ENCODE data around the gene BSPRY.

Gene BSPRY

GRCh38 chr9:113340011-113340699 is 9.2 kb upstream of the BSPRY start, which contains the start of gene WDR31:
Gene WDR31, minus strand, starts transcription at chr9:113340275. Its CDS starts 8,253 bp downstream, at chr9:113332022.
- DNase-seq (ENCODE audit: low spot score), result peak; percentile 81
- Histone ChIP-seq H3K36me3 (ENCODE audit: low read depth) (no peaks in the 10 kb centered on the region), H3K27ac (ENCODE audit: poor library complexity, severe bottlenecking) (peak within 1 kb of the TSS; percentile 12), H3K27me3 (ENCODE audit: insufficient read depth, poor library complexity, severe bottlenecking) (no peaks in the 10 kb centered on the region), H3K4me3 (ENCODE audit: severe bottlenecking) (peak within 1 kb of the TSS; percentile 60), H3K4me1 (ENCODE audit: insufficient read depth, poor library complexity, severe bottlenecking) (peaks cover 12% of the 10 kb centered on the region), H3K9me3 (ENCODE audit: severe bottlenecking) (no peaks in the 10 kb centered on the region)
- peak; percentile 10 for TF ChIP-seq CTCF (IDR thresholded peaks at IDR 0.05; ENCODE audit: poor library complexity, severe bottlenecking)
- ATAC-seq (ENCODE audit: low read depth), result peak; percentile 96

GRCh38 chr9:113341712-113342410 is 7.5 kb upstream of the BSPRY start:
- no peak for TF ChIP-seq CTCF (IDR thresholded peaks at IDR 0.05; ENCODE audit: poor library complexity, severe bottlenecking)
- H3K27me3 ChIP-seq (ENCODE audit: insufficient read depth, poor library complexity, severe bottlenecking), result no peaks in the 10 kb centered on the region
- no peak overlapping the region for H3K4me3 ChIP-seq (ENCODE audit: severe bottlenecking)
- peaks cover 12% of the 10 kb centered on the region for H3K4me1 ChIP-seq (ENCODE audit: insufficient read depth, poor library complexity, severe bottlenecking)
- no peaks in the 10 kb centered on the region for H3K36me3 ChIP-seq (ENCODE audit: low read depth)
- H3K9me3 ChIP-seq (ENCODE audit: severe bottlenecking), result no peaks in the 10 kb centered on the region
- ATAC-seq (ENCODE audit: low read depth) (peak; percentile 62), DNase-seq (ENCODE audit: low spot score) (no peak)
- peak overlapping the region; percentile 5 for H3K27ac ChIP-seq (ENCODE audit: poor library complexity, severe bottlenecking)

- H3K27me3 ChIP-seq (ENCODE audit: insufficient read depth, poor library complexity, severe bottlenecking), result peaks cover under 1% of the 10 kb centered on the region
- H3K36me3 ChIP-seq (ENCODE audit: low read depth), result no peaks in the 10 kb centered on the region
- H3K4me1 ChIP-seq (ENCODE audit: insufficient read depth, poor library complexity, severe bottlenecking), result peaks cover 12% of the 10 kb centered on the region
- no peaks in the 10 kb centered on the region for H3K9me3 ChIP-seq (ENCODE audit: severe bottlenecking)
- no peak overlapping the region for H3K27ac ChIP-seq (ENCODE audit: poor library complexity, severe bottlenecking)
- no peak overlapping the region for H3K4me3 ChIP-seq (ENCODE audit: severe bottlenecking)
- TF ChIP-seq CTCF (IDR thresholded peaks at IDR 0.05; ENCODE audit: poor library complexity, severe bottlenecking), result no peak
- DNase-seq (ENCODE audit: low spot score) (no peak), ATAC-seq (ENCODE audit: low read depth) (no peak)
Observed at GRCh38 chr9:113343732-113344231, 5.6 kb upstream of the BSPRY start.

DNA sequence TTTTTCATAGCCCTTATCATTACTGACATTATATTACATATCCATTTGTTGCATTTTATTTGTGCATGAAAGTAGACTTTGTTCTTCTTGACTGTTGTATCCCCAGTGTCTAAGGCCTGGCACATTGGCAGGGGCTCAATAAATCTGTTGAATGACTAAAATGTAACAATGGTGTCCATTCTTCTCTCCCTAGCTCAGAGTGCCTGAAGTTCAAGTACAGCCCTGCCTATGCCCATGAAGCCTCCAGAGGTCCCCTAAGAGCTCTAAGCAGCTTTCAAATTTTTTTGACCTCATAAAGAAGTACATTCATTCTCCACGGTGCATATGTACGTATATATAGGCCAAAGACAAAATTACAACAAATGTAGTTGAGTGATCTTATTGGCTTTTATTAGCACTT is 4.2 kb upstream of the BSPRY start:
- Histone ChIP-seq H3K27ac (ENCODE audit: poor library complexity, severe bottlenecking) (no peak overlapping the region), H3K4me3 (ENCODE audit: severe bottlenecking) (no peak overlapping the region), H3K27me3 (ENCODE audit: insufficient read depth, poor library complexity, severe bottlenecking) (peaks cover 10% of the 10 kb centered on the region), H3K9me3 (ENCODE audit: severe bottlenecking) (no peaks in the 10 kb centered on the region), H3K36me3 (ENCODE audit: low read depth) (no peaks in the 10 kb centered on the region), H3K4me1 (ENCODE audit: insufficient read depth, poor library complexity, severe bottlenecking) (peaks cover 9% of the 10 kb centered on the region)
- DNase-seq (ENCODE audit: low spot score) (no peak), ATAC-seq (ENCODE audit: low read depth) (no peak)
- TF ChIP-seq CTCF (IDR thresholded peaks at IDR 0.05; ENCODE audit: poor library complexity, severe bottlenecking), result no peak

Data from RWPE2 (cell line).